Astrocyte (in vitro differentiated cells and primary cell): ENCODE measurements around the gene PFKFB2.

Source experiments
- EZH2 ChIP-seq: IDR thresholded peaks from 2 replicates; pipeline ENCODE4 v1.6.1; 2012; ENCODE audit warnings: mild to moderate bottlenecking, low read length, inconsistent platforms; ENCODE audit not compliant: insufficient read depth
- TF ChIP-seq, protein P1 (sequence below): IDR thresholded peaks from 2 replicates; pipeline ENCODE4 v1.5.1; 2011; ENCODE audit warnings: low read depth, mild to moderate bottlenecking, inconsistent platforms, low read length, moderate library complexity; ENCODE audit not compliant: insufficient read depth

DNA sequence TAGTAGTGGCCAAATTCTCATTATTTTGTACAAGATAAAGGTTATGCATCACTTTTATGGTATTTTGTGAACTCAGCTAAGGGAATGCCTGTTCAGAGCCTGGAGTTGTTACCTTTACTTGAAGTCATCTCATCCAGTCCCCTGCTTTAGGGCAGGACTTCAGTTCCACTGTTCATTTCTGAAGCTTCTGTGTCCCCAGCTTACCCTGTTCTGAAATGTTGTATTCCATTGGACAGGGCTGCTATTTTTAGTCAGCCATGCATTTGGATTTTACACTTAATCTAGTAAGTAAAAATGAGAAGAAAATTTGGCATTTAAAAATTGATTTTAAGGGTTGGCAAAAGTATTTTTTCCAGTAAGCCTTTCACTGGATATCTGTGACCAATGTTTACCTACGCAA is 23.9 kb downstream of the PFKFB2 start:
- TF ChIP-seq, protein P1, sequence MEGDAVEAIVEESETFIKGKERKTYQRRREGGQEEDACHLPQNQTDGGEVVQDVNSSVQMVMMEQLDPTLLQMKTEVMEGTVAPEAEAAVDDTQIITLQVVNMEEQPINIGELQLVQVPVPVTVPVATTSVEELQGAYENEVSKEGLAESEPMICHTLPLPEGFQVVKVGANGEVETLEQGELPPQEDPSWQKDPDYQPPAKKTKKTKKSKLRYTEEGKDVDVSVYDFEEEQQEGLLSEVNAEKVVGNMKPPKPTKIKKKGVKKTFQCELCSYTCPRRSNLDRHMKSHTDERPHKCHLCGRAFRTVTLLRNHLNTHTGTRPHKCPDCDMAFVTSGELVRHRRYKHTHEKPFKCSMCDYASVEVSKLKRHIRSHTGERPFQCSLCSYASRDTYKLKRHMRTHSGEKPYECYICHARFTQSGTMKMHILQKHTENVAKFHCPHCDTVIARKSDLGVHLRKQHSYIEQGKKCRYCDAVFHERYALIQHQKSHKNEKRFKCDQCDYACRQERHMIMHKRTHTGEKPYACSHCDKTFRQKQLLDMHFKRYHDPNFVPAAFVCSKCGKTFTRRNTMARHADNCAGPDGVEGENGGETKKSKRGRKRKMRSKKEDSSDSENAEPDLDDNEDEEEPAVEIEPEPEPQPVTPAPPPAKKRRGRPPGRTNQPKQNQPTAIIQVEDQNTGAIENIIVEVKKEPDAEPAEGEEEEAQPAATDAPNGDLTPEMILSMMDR: no peak
- TF ChIP-seq EZH2: no peak
